ENCODE measurements around the gene LMTK3.

DNA sequence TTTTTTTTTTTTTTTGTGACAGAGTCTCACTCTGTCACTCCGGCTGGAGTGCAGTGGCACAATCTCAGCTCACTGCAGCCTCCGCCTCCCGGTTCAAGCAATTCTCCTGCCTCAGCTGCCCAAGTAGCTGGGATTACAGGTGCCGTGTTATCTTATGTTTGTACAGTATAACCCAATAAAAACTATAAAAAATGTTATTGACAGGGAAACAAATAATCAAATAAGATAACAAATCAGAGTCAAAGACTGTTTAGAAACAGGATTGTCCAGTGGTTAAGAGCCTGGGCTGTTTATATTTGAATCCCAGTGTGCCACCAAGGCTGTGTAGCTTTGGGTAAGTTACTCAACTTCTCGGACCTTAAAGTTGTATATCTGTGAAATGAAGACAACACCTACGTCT, 19.1 kb upstream of the LMTK3 start:
- no peak for TF ChIP-seq POLR2A (IDR thresholded peaks at IDR 0.05; ENCODE audit: low read depth, low read length)
- no peak for TF ChIP-seq TAF1 (IDR thresholded peaks at IDR 0.05; ENCODE audit: low read depth, low read length)
- TF ChIP-seq POLR2AphosphoS5 (IDR thresholded peaks at IDR 0.05; ENCODE audit: low read depth, low read length) = no peak
- TF ChIP-seq SPI1 (IDR thresholded peaks at IDR 0.05; ENCODE audit: low read depth, low read length) = no peak
- TF ChIP-seq POU2F2 (IDR thresholded peaks at IDR 0.05; ENCODE audit: low read depth, low read length) = no peak
- no peak for TF ChIP-seq PAX5 (IDR thresholded peaks at IDR 0.05; ENCODE audit: insufficient read depth, low read length, severe bottlenecking)
